GM12873 (cell line): ENCODE measurements around the gene SPPL2C.
A peak's percentile ranks its signal among the peaks of the same experiment; 100 is the strongest.

Source experiments
- TF ChIP-seq, protein P1 (sequence below): IDR thresholded peaks from 2 replicates; pipeline ENCODE4 v1.5.1; 2012; ENCODE audit warnings: low read depth, mild to moderate bottlenecking, moderate library complexity, low read length, control low read depth; ENCODE audit not compliant: insufficient read depth; ENCODE audit errors: missing control alignments

Gene SPPL2C

DNA sequence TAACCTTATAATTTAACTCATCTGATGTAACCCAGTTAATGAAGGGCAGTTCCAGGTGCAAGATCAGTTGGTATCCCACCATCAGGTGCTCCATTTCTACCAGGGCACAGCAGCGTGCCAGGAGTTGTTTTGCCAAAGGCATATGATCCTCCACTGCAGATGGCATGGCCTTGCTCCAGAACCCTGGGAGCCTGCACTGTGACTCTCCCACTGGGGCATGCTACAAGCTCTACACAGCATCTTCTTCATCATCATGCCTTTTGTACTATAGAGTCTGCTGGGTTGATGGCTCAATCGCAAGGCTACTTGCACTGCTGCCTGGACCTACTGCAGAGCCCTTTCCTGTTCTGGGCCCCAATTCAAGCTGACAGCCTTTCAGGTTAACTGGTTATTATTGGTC is 38.4 kb downstream of the SPPL2C start:
- TF ChIP-seq, protein P1, sequence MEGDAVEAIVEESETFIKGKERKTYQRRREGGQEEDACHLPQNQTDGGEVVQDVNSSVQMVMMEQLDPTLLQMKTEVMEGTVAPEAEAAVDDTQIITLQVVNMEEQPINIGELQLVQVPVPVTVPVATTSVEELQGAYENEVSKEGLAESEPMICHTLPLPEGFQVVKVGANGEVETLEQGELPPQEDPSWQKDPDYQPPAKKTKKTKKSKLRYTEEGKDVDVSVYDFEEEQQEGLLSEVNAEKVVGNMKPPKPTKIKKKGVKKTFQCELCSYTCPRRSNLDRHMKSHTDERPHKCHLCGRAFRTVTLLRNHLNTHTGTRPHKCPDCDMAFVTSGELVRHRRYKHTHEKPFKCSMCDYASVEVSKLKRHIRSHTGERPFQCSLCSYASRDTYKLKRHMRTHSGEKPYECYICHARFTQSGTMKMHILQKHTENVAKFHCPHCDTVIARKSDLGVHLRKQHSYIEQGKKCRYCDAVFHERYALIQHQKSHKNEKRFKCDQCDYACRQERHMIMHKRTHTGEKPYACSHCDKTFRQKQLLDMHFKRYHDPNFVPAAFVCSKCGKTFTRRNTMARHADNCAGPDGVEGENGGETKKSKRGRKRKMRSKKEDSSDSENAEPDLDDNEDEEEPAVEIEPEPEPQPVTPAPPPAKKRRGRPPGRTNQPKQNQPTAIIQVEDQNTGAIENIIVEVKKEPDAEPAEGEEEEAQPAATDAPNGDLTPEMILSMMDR: no peak

DNA sequence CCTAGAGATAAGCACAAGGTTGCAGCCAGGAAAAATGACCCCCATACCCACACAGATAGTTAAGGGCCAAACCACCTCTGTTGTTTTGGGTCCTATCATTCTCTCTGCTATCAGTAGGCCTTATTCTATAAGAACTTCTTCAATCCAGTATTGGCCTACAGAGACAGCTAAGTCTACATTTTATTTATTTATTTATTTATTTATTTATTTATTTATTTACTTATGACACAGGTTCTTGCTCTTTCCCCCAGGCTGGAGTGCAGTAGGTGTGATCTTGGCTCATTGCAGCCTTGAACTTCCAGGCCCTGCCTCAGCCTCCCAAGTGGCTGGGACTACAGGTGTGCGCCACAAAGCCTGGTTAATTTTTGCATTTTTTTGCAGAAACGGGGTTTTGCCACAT is 42.2 kb downstream of the SPPL2C start:
- TF ChIP-seq, protein P1: no peak

DNA sequence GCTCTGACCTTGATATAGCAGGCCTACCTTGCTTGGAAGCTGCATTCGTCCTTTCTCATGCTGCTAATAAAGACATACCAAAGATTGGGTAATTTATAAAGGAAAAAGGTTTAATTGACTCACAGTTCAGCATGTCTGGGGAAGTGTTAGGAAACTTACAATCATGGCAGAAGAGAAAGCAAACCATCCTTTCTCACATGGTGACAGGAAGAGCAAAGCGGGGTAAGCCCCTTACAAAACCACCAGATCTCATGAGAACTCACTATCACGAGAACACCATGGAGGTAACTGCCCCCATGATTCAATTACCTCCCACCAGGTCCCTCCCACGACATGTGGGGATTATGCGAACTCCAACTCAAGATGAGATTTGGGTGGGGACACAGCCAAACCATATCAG is 43.7 kb downstream of the SPPL2C start:
- TF ChIP-seq, protein P1: no peak

DNA sequence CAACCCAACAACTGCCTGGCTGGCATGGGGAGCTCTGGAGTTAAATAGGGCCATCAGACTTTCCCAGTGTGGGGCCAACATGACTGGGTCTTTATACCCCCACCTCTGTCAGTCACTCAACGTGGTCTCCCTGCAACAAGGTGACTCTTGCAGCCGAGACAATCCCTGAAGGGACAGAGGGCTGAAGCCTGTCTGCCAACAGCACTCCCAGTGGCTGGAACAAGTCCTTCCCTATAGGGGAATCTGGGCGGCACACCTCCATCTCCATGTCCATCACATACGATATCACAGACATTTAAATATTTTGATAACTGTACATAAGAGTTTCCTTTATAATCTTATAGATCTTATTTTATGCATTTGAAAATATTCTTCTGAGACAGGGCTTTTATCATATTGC is 44.9 kb downstream of the SPPL2C start:
- TF ChIP-seq, protein P1: peak; percentile 19

DNA sequence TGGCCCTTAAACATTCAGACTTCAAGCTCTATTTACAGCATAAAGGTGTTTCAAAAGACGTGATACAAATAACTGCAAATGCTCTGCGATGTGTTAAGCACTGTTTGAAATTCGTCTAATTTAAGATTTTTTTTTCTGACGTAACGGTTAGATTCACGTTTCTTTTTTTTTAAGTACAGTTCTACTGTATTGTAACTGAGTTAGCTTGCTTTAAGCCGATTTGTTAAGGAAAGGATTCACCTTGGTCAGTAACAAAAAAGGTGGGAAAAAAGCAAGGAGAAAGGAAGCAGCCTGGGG is 49.0 kb downstream of the SPPL2C start:
- TF ChIP-seq, protein P1: no peak

DNA sequence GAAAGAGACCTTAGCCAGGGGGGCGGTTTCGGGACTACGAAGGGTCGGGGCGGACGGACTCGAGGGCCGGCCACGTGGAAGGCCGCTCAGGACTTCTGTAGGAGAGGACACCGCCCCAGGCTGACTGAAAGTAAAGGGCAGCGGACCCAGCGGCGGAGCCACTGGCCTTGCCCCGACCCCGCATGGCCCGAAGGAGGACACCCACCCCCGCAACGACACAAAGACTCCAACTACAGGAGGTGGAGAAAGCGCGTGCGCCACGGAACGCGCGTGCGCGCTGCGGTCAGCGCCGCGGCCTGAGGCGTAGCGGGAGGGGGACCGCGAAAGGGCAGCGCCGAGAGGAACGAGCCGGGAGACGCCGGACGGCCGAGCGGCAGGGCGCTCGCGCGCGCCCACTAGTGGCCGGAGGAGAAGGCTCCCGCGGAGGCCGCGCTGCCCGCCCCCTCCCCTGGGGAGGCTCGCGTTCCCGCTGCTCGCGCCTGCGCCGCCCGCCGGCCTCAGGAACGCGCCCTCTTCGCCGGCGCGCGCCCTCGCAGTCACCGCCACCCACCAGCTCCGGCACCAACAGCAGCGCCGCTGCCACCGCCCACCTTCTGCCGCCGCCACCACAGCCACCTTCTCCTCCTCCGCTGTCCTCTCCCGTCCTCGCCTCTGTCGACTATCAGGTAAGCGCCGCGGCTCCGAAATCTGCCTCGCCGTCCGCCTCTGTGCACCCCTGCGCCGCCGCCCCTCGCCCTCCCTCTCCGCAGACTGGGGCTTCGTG is 49.5 kb downstream of the SPPL2C start, which contains the start of gene MAPT:
Gene MAPT (plus strand): TSS at position 533 of the 763 bp plus-strand sequence. CDS start 67,784 bp downstream, outside the sequence.
- TF ChIP-seq, protein P1: peak; percentile 92

DNA sequence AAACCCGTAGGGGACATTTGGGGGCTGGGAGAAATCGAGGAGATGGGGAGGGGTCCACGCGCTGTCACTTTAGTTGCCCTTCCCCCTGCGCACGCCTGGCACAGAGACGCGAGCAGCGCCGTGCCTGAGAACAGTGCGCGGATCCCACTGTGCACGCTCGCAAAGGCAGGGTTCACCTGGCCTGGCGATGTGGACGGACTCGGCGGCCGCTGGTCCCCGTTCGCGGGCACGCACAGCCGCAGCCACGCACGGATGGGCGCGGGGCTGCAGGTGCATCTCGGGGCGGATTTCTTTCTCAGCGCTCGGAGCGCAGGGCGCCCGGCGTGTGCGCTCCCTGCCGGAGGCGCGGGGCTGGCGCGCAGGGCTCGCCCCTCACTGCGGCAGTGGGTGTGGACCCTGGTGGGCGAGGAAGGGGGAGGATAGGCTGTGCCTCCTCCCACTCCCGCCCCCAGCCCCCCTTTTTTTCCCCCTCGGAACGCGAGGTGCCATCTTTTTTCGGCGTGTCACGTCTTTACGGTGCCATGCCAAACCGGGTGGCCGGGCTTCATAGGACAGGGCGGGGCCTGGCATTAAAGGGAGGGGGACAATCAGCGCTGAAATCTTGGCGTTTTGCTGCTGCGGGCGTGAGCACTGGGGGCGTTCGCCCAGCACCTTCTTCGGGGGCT is 50.8 kb downstream of the SPPL2C start:
- TF ChIP-seq, protein P1: no peak
